Activated T-helper 9 cell treated with anti-CD3 and anti-CD28 coated beads, Interleukin-2, amount 50 U/mL, for 16 hours (primary cell): ENCODE results near the gene DENND2C.

Source experiments
- DNase-seq: peaks from one replicate; pipeline ENCODE4 v3.0.0-alpha.2; 2020; ENCODE audit warnings: low read depth

The DENND2C gene

DNA sequence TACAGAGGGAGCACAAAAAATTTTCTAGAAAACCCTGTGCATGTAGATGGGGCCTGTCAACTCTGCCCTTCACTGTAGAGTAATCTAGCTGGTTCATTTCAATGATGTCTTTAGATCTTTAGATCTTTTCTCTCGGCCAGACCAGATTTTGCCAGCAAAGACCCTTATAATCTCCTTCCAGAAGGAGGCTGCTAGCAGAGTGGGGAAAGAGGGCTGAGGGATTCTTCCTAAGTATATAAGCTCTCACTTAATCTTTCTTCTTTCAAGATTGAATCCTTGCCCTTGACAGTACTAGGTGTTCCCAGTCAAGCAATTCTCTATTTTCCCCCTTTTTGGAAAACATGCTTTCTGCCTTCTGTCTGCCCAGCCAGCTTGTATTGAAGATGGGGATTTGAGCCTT is 122.8 kb downstream of the DENND2C start:
- DNase-seq: no peak

DNA sequence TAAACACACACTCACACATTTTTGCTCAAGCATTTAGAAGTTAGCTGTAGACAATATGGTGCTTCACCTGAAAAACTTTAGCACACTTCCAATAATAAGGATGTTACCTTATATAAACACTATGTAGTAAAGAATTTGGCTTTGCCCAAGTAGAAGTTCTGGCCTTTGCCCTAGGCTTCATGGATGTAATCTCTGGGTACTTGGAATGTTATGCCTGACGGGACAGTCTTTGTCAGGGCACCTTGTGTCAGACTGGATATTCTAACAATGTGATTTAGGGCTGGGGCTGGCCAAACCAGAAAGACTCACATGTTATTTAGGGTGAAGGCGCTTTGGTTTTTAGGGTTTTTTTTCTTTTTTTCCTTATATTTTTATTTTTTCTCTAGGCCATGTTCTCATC is 124.1 kb downstream of the DENND2C start:
- no peak for DNase-seq

DNA sequence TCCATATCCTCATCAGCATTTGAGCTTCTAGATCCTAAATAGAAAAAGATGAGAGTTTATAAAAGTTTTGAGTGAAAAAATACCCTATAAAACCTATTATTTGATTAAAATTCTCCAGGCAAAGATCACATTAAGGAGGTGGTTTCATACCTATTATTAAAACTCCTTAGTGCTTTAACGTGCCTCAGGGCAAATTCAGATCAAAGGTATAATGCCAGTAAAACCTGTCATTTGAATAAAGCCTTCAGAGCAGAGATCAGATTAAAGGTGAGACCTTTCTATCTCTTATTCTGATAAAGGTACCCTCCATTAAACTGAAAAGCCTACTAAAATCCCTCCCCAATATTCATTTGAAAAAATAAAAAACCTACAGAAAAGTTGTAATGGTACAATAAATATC is 124.5 kb downstream of the DENND2C start:
- DNase-seq: no peak

DNA sequence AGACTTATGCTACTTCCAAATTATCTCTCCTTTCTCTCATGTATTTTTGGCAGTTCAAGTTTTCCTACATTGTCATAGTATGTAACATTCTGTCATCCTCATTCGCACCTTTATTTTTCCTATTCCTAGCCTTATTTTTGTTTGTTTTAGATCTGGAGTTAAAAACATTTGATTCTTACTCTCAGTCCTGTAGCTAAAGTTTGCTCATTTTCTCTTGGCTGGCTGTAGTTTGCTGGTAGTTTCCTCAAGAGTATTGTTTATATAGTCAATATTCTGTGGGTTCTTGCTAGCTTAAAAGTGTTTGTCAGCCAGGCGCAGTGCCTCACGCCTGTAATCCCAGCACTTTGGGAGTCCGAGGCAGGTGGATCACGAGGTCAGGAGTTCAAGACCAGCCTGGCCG is 129.0 kb downstream of the DENND2C start:
- no peak for DNase-seq

DNA sequence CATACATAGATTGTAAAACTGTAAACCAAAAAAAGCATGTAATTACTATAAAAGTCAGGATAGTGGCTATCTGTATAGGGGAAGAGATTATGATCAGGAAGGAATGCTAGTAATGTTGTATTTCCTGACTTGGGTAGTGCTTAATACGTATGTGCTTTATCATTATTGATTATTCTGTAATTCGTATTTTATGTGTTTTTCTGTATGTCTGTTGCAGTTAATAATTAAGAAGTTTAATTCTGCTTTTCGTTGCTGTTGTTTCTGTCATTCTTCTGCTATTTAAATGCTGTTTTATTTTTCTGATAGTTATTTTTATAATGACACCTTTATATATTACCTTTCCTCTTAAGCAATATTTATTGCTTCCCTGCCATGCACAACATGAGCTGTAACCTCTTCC is 129.6 kb downstream of the DENND2C start:
- DNase-seq: no peak

DNA sequence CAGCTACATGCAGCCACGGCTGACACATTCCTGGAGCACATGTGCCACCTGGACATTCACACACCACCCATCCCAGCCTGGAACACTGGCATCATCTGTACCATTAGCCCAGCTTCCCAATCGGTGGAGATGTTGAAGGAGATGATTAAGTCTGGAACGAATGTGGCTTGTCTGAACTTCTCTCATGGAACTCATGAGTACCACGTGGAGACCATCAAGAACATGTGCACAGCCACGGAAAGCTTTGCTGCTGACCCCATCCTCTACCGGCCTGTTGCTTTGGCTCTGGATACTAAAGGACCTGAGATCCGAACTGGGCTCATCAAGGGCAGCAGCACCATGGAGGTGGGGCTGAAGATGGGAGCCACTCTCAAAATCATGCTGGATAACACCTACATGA is 133.8 kb downstream of the DENND2C start:
- DNase-seq: no peak

DNA sequence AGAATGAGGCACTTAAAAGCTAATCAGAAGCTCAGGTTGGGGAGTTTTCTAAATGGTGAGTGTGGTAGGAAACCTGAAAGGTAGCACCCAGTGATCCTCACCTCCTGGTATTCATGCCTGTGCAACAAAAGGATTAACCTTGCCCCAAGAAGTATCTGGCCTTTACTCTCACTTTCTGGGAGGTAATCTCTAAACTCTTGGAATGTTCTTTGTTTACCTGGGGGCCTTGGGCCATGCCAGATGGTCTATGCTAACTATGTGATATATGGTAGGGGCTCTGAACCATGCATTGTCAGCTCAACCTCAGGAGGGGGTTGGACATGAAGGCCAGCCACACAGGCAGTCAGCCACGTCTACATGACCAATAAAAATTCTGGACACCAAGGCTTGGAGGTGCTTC is 134.4 kb downstream of the DENND2C start:
- DNase-seq: no peak
